ENCODE data around the gene OR8B4.
"Not testable (repeated sequence)": the region's sequence is repeated elsewhere in the genome, so short reads cannot be mapped to it uniquely, and the experiment has no call there.

The OR8B4 gene

GRCh38 chr11:124441519-124441918 lies 16.8 kb upstream of the OR8B4 start:
- H3K36me3 Mint-ChIP-seq (ENCODE audit: low read depth) = no peaks in the 10 kb centered on the region
- H3K27me3 Mint-ChIP-seq = peaks cover 7% of the 10 kb centered on the region
- no peaks in the 10 kb centered on the region for H3K9me3 Mint-ChIP-seq
- no peak for DNase-seq
- no peak overlapping the region for H3K4me3 Mint-ChIP-seq
- H3K4me1 Mint-ChIP-seq = no peaks in the 10 kb centered on the region
- no peak overlapping the region for H3K27ac Mint-ChIP-seq
- no peak for ATAC-seq

- Mint-ChIP-seq H3K9me3 (no peaks in the 10 kb centered on the region), H3K27ac (no peak overlapping the region), H3K4me1 (no peaks in the 10 kb centered on the region), H3K27me3 (peaks cover 7% of the 10 kb centered on the region), H3K4me3 (no peak overlapping the region), H3K36me3 (ENCODE audit: low read depth) (no peaks in the 10 kb centered on the region)
- ATAC-seq = no peak
- DNase-seq = no peak
These were observed 16.4 kb upstream of the OR8B4 start for GRCh38 chr11:124441081-124441480.

DNA sequence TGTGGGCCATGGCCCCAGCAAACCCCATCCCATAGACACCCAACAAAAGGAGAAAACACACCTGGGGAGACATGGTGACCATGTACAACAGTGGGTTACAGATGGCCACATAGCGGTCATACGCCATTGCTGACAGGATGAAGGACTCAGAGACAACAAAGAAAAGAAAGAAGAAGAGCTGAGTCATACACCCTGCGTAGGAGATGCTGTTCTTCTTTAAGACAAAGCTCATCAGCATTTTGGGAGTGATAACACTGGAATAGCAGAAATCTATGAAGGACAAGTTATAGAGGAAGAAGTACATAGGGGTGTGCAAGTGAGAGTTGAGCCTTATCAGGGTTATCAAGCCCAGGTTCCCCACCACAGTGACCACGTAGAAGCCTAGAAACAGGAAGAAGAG lies 15.9 kb upstream of the OR8B4 start:
- Mint-ChIP-seq H3K27me3 (peaks cover 7% of the 10 kb centered on the region), H3K4me3 (no peak overlapping the region), H3K27ac (no peak overlapping the region), H3K4me1 (no peaks in the 10 kb centered on the region), H3K9me3 (no peaks in the 10 kb centered on the region), H3K36me3 (ENCODE audit: low read depth) (no peaks in the 10 kb centered on the region)
- no peak for DNase-seq
- no peak for ATAC-seq

- no peak for ATAC-seq
- no peaks in the 10 kb centered on the region for H3K36me3 Mint-ChIP-seq (ENCODE audit: low read depth)
- no peak for DNase-seq
- H3K27ac Mint-ChIP-seq = no peak overlapping the region
- no peaks in the 10 kb centered on the region for H3K4me1 Mint-ChIP-seq
- peaks cover 8% of the 10 kb centered on the region for H3K27me3 Mint-ChIP-seq
- peaks cover 3% of the 10 kb centered on the region for H3K9me3 Mint-ChIP-seq
- H3K4me3 Mint-ChIP-seq = no peak overlapping the region
These were observed 10.0 kb upstream of the OR8B4 start for GRCh38 chr11:124434699-124435098.

DNA sequence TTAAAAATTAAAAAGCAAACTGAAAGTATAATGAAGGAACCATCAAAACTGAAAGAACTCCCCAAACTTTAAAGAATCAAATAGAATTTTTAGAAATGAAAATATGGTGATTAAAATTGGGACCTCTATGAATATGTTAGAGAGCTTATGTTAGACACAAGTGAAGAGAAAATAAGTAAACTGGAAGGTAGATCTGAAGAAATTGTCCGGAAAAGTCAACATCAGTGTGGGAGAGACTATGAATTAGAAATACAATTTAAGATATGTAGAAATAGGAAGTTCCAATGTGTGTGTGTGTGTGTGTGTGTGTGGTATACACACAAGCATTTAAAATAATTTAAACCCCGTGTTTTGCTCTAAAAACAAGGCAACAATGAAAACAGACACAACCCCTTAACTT lies 4.9 kb upstream of the OR8B4 start:
- no peaks in the 10 kb centered on the region for H3K36me3 Mint-ChIP-seq (ENCODE audit: low read depth)
- H3K27me3 Mint-ChIP-seq = peaks cover 1% of the 10 kb centered on the region

DNA sequence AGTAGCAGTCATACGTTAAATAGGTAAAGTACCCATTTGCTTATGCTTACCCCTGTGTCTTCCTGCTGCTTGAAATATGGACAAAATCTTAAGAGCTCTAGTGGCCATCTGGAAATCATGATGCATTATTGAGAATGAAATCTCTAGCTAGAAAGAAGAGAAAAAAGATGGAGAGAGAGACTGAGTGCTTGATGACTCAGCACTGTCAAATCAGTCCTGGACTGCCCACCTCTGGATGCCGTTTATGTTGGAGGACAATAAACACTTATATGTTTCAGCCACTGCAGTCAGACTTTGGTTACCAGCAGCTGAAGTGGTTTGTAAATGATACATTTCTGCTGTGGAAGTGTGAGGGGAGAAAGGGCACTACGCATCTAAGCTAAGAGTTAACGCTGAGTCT lies 3.6 kb downstream of the OR8B4 start:
- Mint-ChIP-seq H3K4me1 (no peaks in the 10 kb centered on the region), H3K9me3 (no peaks in the 10 kb centered on the region), H3K27me3 (peaks cover 22% of the 10 kb centered on the region), H3K27ac (no peak overlapping the region), H3K36me3 (ENCODE audit: low read depth) (no peaks in the 10 kb centered on the region), H3K4me3 (no peak overlapping the region)
- ATAC-seq = no peak
- DNase-seq = no peak

More for the DNA sequence above, 4.9 kb upstream of the OR8B4 start:
- Mint-ChIP-seq H3K4me1 (no peaks in the 10 kb centered on the region), H3K9me3 (peaks cover 12% of the 10 kb centered on the region), H3K27ac (no peak overlapping the region), H3K4me3 (no peak overlapping the region)
- DNase-seq (no peak), ATAC-seq (no peak)

DNA sequence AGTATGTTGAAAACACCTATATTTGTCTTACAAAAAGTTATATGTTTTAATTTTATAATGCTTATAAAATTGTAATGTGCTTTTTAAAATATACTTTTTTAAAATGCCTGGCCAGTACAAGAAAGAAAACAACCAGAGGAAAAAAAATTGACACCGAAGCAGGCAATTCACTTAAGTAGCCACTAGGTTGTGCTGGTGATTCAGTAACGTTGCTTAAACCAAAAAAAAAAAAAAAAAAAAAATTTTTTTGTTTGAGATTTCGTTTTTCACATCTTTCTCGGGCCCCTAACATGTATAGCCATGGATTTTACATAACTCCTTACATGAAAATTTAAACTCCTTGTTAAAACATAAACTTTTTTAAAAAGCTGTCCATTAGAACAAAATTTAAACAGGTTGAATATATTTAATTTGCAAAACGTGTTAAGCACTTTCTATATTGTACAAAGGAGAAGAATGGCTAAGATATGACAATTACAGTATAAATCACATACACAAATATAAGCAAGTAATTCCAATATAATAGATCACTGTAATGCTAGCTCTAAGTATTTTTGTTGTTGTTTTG lies 9.2 kb downstream of the OR8B4 start:
- no peaks in the 10 kb centered on the region for H3K36me3 Mint-ChIP-seq (ENCODE audit: low read depth)
- DNase-seq (no peak), ATAC-seq (no peak)
- H3K9me3 Mint-ChIP-seq = no peaks in the 10 kb centered on the region
- no peak overlapping the region for H3K4me3 Mint-ChIP-seq
- H3K4me1 Mint-ChIP-seq = no peaks in the 10 kb centered on the region
- H3K27ac Mint-ChIP-seq = no peak overlapping the region
- peaks cover 20% of the 10 kb centered on the region for H3K27me3 Mint-ChIP-seq

DNA sequence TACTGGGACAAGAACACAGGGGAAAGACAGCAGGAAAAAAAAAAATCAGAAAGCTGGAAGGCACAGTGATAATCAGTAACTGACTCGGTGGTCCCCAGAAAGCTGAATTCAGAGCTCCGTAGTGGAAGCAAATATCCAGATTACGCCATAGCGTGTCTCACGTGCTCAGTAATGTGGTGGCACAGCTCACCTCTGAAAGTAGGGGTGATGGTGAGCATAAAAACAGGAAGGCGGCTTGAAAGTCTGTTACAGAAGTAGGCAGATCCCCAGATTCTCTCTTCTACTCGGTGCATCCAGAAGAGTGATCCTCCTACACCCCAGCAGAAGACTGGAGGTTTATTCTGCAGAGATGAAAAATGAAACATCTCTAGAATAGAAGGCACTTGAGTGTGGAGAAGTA lies 14.8 kb downstream of the OR8B4 start:
- Mint-ChIP-seq H3K27me3 (peaks cover 15% of the 10 kb centered on the region), H3K4me3 (no peak overlapping the region), H3K27ac (no peak overlapping the region), H3K4me1 (no peaks in the 10 kb centered on the region), H3K36me3 (ENCODE audit: low read depth) (no peaks in the 10 kb centered on the region), H3K9me3 (no peaks in the 10 kb centered on the region)
- DNase-seq = no peak
- no peak for ATAC-seq

DNA sequence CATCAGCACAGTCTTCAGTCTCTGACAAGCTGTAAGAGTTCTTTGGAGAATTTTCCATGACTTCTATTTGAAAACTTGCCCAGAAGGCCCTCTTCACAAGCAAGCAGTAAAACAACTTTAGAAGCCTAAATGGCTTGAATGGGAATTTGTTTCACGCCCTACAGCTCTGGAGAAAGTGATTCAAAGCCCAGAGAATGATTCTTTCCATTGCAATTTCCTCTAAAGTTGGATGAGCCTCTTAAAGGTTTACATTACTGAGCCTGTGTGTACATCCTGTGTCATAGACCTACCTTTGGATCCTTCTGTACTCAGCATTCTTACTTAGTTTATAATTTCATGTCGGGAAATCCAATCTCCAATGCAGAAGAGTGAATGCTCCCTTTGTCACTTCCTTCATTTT lies 19.1 kb downstream of the OR8B4 start:
- Mint-ChIP-seq H3K27me3 (peaks cover 8% of the 10 kb centered on the region), H3K4me1 (no peaks in the 10 kb centered on the region), H3K4me3 (no peak overlapping the region), H3K36me3 (ENCODE audit: low read depth) (peaks cover 2% of the 10 kb centered on the region), H3K27ac (no peak overlapping the region), H3K9me3 (no peaks in the 10 kb centered on the region)
- DNase-seq (no peak), ATAC-seq (no peak)

DNA sequence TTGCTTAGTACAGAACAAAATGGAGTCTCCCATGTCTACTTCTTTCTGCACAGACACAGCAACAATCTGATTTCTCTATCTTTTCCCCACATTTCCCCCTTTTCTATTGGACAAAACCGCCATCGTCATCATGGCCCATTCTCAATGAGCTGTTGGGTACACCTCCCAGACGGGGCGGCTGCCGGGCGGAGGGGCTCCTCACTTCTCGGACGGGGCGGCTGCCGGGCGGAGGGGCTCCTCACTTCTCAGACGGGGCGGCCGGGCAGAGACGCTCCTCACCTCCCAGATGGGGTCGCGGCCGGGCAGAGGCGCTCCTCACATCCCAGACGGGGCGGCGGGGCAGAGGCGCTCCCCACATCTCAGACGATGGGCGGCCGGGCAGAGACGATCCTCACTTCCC lies 21.5 kb downstream of the OR8B4 start:
- H3K27ac Mint-ChIP-seq; H3K36me3 Mint-ChIP-seq (ENCODE audit: low read depth); H3K27me3 Mint-ChIP-seq; ATAC-seq; H3K9me3 Mint-ChIP-seq; H3K4me1 Mint-ChIP-seq; H3K4me3 Mint-ChIP-seq; DNase-seq: not testable (repeated sequence)

GRCh38 chr11:124402326-124402922 lies 22.2 kb downstream of the OR8B4 start:
- Mint-ChIP-seq H3K4me1 (no peaks in the 10 kb centered on the region), H3K9me3 (no peaks in the 10 kb centered on the region), H3K27ac (no peak overlapping the region), H3K27me3 (peaks cover 5% of the 10 kb centered on the region), H3K4me3 (no peak overlapping the region), H3K36me3 (ENCODE audit: low read depth) (peaks cover 2% of the 10 kb centered on the region)
- ATAC-seq = peak; percentile 73
- peak; percentile 60 for DNase-seq

- DNase-seq (no peak), ATAC-seq (no peak)
- no peak within 1 kb of the TSS for H3K4me3 Mint-ChIP-seq
- no peak within 1 kb of the TSS for H3K27ac Mint-ChIP-seq
- no peaks in the 10 kb centered on the region for H3K4me1 Mint-ChIP-seq
- no peaks in the 10 kb centered on the region for H3K27me3 Mint-ChIP-seq
- H3K9me3 Mint-ChIP-seq = no peaks in the 10 kb centered on the region
- peaks cover 2% of the 10 kb centered on the region for H3K36me3 Mint-ChIP-seq (ENCODE audit: low read depth)
These were observed 25.7 kb downstream of the OR8B4 start, which contains the start of gene OR8B3 for GRCh38 chr11:124398924-124399323. TSS of gene OR8B3 (minus strand) at chr11:124399024. CDS start at chr11:124397351, 1,673 bp downstream.

DNA sequence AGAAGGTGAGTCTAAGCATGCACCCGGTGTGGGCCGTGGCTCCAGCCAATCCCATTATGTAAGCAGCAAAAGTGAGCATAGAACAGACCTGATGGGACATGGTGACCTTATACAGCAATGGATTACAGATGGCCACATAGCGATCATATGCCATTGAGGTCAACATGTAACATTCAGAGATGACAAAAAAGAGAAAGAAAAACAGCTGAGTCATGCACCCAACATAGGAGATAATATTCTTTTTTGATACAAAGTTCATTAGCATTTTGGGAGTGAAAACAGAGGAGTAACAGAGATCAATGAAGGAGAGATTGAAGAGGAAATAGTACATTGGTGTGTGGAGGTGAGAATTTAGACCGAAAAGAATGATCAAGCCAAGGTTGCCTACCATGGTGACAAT lies 27.8 kb downstream of the OR8B4 start:
- ATAC-seq; H3K4me1 Mint-ChIP-seq; DNase-seq; H3K4me3 Mint-ChIP-seq; H3K27me3 Mint-ChIP-seq; H3K9me3 Mint-ChIP-seq; H3K27ac Mint-ChIP-seq; H3K36me3 Mint-ChIP-seq (ENCODE audit: low read depth): not testable (repeated sequence)

DNA sequence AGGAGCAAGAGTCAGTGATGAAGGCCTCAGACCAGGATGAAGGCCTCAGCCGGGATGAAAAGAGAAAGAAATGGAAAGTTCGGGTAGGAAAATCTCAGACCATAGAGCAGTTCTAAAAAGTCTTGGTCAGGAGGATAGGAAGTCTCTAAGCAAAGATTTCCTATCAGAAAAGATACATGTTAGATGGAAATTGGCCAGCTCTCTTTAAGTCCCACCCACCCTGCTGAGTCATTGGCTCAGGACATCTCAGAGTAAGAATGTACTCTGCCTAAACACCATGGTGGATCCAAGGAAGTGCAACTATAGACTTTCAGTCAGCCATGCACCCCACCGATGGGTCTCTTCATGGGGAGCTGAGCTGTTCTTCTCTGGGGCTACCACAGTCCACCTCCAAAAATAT lies 30.3 kb downstream of the OR8B4 start:
- no peak for DNase-seq
- H3K27ac Mint-ChIP-seq = no peak overlapping the region
- ATAC-seq = no peak
- H3K4me1 Mint-ChIP-seq = no peaks in the 10 kb centered on the region
- no peak overlapping the region for H3K4me3 Mint-ChIP-seq
- H3K9me3 Mint-ChIP-seq = no peaks in the 10 kb centered on the region
- H3K36me3 Mint-ChIP-seq (ENCODE audit: low read depth) = no peaks in the 10 kb centered on the region
- H3K27me3 Mint-ChIP-seq = peaks cover 7% of the 10 kb centered on the region

DNA sequence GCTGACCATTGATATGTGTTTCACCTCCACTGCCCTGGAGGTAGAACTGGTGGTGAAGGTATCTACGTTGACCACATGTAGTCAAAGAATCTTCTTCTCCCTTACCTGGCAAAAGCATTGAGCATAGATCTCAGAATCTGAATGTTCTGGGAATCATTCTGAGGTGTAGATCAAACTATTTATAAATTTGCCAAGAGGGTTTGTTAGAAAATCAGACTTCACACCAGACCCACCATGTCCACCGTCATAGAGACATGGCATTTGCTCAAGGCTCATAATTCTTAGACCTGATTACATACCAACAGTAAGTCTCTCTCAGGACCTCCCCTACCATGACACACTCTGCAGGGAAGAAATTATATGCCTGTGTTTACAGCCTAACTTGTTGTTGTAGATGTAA lies 40.3 kb downstream of the OR8B4 start, which contains the start of gene OR8B2:
OR8B2 (minus strand) TSS at position 101 of the 400 bp plus-strand sequence. CDS start 1,156 bp downstream, outside the sequence.
- no peak within 1 kb of the TSS for H3K4me3 Mint-ChIP-seq
- DNase-seq (no peak), ATAC-seq (no peak)
- H3K4me1 Mint-ChIP-seq = no peaks in the 10 kb centered on the region
- H3K27ac Mint-ChIP-seq = no peak within 1 kb of the TSS
- H3K9me3 Mint-ChIP-seq = no peaks in the 10 kb centered on the region
- H3K36me3 Mint-ChIP-seq (ENCODE audit: low read depth) = no peaks in the 10 kb centered on the region
- H3K27me3 Mint-ChIP-seq = peaks cover 3% of the 10 kb centered on the region

GRCh38 chr11:124382857-124383256 lies 41.8 kb downstream of the OR8B4 start:
- DNase-seq; H3K36me3 Mint-ChIP-seq (ENCODE audit: low read depth); H3K27ac Mint-ChIP-seq; ATAC-seq; H3K4me1 Mint-ChIP-seq; H3K9me3 Mint-ChIP-seq; H3K4me3 Mint-ChIP-seq; H3K27me3 Mint-ChIP-seq: not testable (repeated sequence)

Data from activated naive CD8-positive, alpha-beta T cell treated with anti-CD3 and anti-CD28 coated beads, Interleukin-2, amount 50 U/mL, for 24 hours (primary cell).